HUES48 (cell line): ENCODE data around the gene INAFM2.

Experiments
- H3K27ac ChIP-seq: one replicate; pipeline ENCODE4 v1.7.0; 2013; ENCODE audit warnings: low read depth, low read length, inconsistent platforms
- H3K27me3 ChIP-seq: 2 replicates; pipeline ENCODE4 v1.6.1; 2013; ENCODE audit warnings: mild to moderate bottlenecking, low read length; ENCODE audit not compliant: control insufficient read depth, insufficient read depth
- H3K36me3 ChIP-seq: 2 replicates; pipeline ENCODE4 v1.6.1; 2013; ENCODE audit warnings: low read length; ENCODE audit not compliant: control insufficient read depth, insufficient read depth
- H3K4me1 ChIP-seq: 2 replicates; pipeline ENCODE4 v1.6.1; 2013; ENCODE audit warnings: mild to moderate bottlenecking, low read length; ENCODE audit not compliant: control insufficient read depth, insufficient read depth
- H3K4me3 ChIP-seq: 2 replicates; pipeline ENCODE4 v1.5.1; 2013; ENCODE audit warnings: mild to moderate bottlenecking, low read depth, low read length
- H3K9ac ChIP-seq: 2 replicates; pipeline ENCODE4 v1.6.1; 2013; ENCODE audit warnings: mild to moderate bottlenecking, low read depth, low read length, moderate library complexity
- H3K9me3 ChIP-seq: 2 replicates; pipeline ENCODE4 v1.6.1; 2013; ENCODE audit warnings: low read length; ENCODE audit not compliant: control insufficient read depth, insufficient read depth

Gene INAFM2

GRCh38 chr15:40345225-40345866, 21.9 kb downstream of the INAFM2 start:
- Histone ChIP-seq H3K9me3 (no peaks in the 10 kb centered on the region), H3K36me3 (no peaks in the 10 kb centered on the region), H3K9ac (no peak overlapping the region), H3K27ac (no peak overlapping the region), H3K4me1 (peaks cover 10% of the 10 kb centered on the region), H3K27me3 (no peaks in the 10 kb centered on the region), H3K4me3 (no peak overlapping the region)

GRCh38 chr15:40345867-40346578, 22.5 kb downstream of the INAFM2 start:
- Histone ChIP-seq H3K27me3 (no peaks in the 10 kb centered on the region), H3K4me1 (0 out of 2 replicates have a peak, but pooled peaks cover 3% of the 10 kb centered on the region), H3K27ac (no peak overlapping the region), H3K36me3 (no peaks in the 10 kb centered on the region), H3K9ac (no peak overlapping the region), H3K4me3 (no peak overlapping the region), H3K9me3 (no peaks in the 10 kb centered on the region)

DNA sequence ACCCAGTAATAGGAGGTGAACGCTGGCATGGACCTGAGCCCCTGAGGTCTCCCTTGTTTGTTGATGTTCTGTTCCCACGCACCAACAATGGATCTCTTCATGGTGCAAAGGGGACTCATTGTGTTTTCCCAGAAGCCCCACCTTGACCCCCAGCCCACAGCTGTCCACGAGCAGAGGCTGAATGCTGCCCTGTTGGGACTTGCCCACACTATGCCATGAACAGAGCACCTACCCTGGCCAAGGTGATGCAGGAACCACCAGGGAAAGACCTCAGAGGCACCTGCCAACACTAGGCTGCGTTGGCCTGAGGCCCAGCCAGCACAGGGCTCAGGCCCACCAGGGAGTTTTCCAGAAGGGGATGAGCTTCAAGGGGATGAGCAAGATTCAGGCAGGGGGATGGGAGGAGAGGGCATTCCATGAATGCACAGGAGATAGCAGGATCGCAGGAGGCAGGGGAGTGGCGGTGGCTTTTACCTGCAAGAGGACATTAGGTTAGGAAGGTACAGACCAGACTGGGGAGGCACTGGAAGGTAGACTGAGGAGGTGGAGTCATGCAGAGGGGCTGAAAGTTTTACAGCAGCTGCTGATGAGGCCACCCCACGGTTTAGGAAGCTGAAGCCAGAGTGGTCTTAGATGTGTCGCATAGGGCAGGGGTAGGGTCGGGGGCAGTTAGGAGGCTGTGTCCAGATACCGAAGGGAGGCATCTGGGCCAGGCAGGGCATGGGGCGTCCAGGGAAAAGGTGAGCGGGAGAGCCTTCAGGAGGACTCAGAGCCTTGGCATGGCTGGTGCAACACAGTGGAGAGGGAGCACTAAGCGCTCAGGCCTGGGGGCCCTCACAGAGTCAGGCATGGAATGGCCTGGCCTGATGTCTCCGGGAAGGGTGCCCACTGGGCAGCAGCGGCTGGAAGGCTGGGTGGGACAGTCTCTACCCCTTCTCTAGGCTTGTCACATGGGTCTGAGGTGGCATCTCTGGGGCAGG, 23.4 kb downstream of the INAFM2 start:
- H3K4me1 ChIP-seq = no peaks in the 10 kb centered on the region
- H3K36me3 ChIP-seq = no peaks in the 10 kb centered on the region
- no peak overlapping the region for H3K4me3 ChIP-seq
- no peak overlapping the region for H3K9ac ChIP-seq
- H3K27ac ChIP-seq = no peak overlapping the region
- no peaks in the 10 kb centered on the region for H3K9me3 ChIP-seq
- no peaks in the 10 kb centered on the region for H3K27me3 ChIP-seq

- no peaks in the 10 kb centered on the region for H3K4me1 ChIP-seq
- H3K27me3 ChIP-seq = no peaks in the 10 kb centered on the region
- no peaks in the 10 kb centered on the region for H3K9me3 ChIP-seq
- H3K27ac ChIP-seq = no peak overlapping the region
- H3K4me3 ChIP-seq = no peak overlapping the region
- no peaks in the 10 kb centered on the region for H3K36me3 ChIP-seq
- H3K9ac ChIP-seq = no peak overlapping the region
Measured at GRCh38 chr15:40347559-40348473, 24.3 kb downstream of the INAFM2 start.

GRCh38 chr15:40348474-40348870, 25.0 kb downstream of the INAFM2 start:
- Histone ChIP-seq H3K9me3 (no peaks in the 10 kb centered on the region), H3K4me3 (no peak overlapping the region), H3K27me3 (no peaks in the 10 kb centered on the region), H3K4me1 (peaks cover 1% of the 10 kb centered on the region; the same call in 1 of the 2 replicates), H3K36me3 (no peaks in the 10 kb centered on the region), H3K27ac (no peak overlapping the region), H3K9ac (no peak overlapping the region)

GRCh38 chr15:40349163-40349562, 25.7 kb downstream of the INAFM2 start:
- Histone ChIP-seq H3K4me3 (no peak overlapping the region), H3K9ac (no peak overlapping the region), H3K27ac (no peak overlapping the region), H3K4me1 (peaks cover 8% of the 10 kb centered on the region), H3K36me3 (no peaks in the 10 kb centered on the region), H3K27me3 (no peaks in the 10 kb centered on the region), H3K9me3 (no peaks in the 10 kb centered on the region)

GRCh38 chr15:40352281-40352901, 28.9 kb downstream of the INAFM2 start:
- Histone ChIP-seq H3K9ac (no peak overlapping the region), H3K4me1 (peaks cover 16% of the 10 kb centered on the region), H3K36me3 (no peaks in the 10 kb centered on the region), H3K27me3 (peaks cover 12% of the 10 kb centered on the region), H3K9me3 (no peaks in the 10 kb centered on the region), H3K4me3 (no peak overlapping the region), H3K27ac (no peak overlapping the region)

- H3K27ac ChIP-seq = no peak overlapping the region
- peaks cover 12% of the 10 kb centered on the region for H3K27me3 ChIP-seq
- no peak overlapping the region for H3K9ac ChIP-seq
- H3K9me3 ChIP-seq = no peaks in the 10 kb centered on the region
- no peaks in the 10 kb centered on the region for H3K36me3 ChIP-seq
- H3K4me3 ChIP-seq = no peak overlapping the region
- H3K4me1 ChIP-seq = peaks cover 17% of the 10 kb centered on the region
Measured at GRCh38 chr15:40353697-40354096, 30.2 kb downstream of the INAFM2 start.

- Histone ChIP-seq H3K36me3 (no peaks in the 10 kb centered on the region), H3K9ac (no peak overlapping the region), H3K4me1 (peaks cover 22% of the 10 kb centered on the region), H3K27ac (no peak overlapping the region), H3K4me3 (no peak overlapping the region), H3K27me3 (peaks cover 21% of the 10 kb centered on the region), H3K9me3 (no peaks in the 10 kb centered on the region)
Measured at GRCh38 chr15:40354408-40355171, 31.1 kb downstream of the INAFM2 start.
